HFFc6 (cell line): ENCODE results near the gene TACR1. TPM values are rescaled to one million over a fixed set of nuclear protein-coding genes. Genes with fewer than 3 reads are reported as not detected.

Source experiments
- DNase-seq: peaks from one replicate; pipeline ENCODE4 v3.0.0-alpha.2; 2018
- H3K27ac Mint-ChIP-seq: 2 replicates; pipeline ENCODE4 v1.8.0; 2020; ENCODE audit warnings: mild to moderate bottlenecking, mixed read lengths
- H3K27me3 Mint-ChIP-seq: 2 replicates; pipeline ENCODE4 v1.8.0; 2021; ENCODE audit warnings: mild to moderate bottlenecking, moderate library complexity, mixed read lengths; ENCODE audit not compliant: insufficient read depth
- H3K36me3 Mint-ChIP-seq: 2 replicates; pipeline ENCODE4 v1.8.0; 2021; ENCODE audit warnings: low read depth, mixed read lengths
- H3K4me1 Mint-ChIP-seq: 2 replicates; pipeline ENCODE4 v1.8.0; 2020; ENCODE audit warnings: low read depth, mixed read lengths
- H3K4me3 Mint-ChIP-seq: 2 replicates; pipeline ENCODE4 v1.8.0; 2020; ENCODE audit warnings: mild to moderate bottlenecking, moderate library complexity, mixed read lengths
- H3K9me3 Mint-ChIP-seq: 2 replicates; pipeline ENCODE4 v1.8.0; 2020; ENCODE audit warnings: mild to moderate bottlenecking, mixed read lengths
- CTCF ChIP-seq: fragments of 200-600 bp; sonication (generic); IDR thresholded peaks from 2 replicates; pipeline ENCODE4 v1.5.0; 2021; ENCODE audit warnings: antibody characterized with exemption, mild to moderate bottlenecking
- total RNA-seq, 6 experiments: library from RNA; stranded (reverse); fragmentation: NEBNext Ultra II Directional; extraction: Animal tissue kit (Norgen Biotek cat#: 25700); gene quantifications; 2 replicates in 1 of 6; 3 replicates in 5 of 6; pipeline ENCODE4 v1.2.3, GENCODE V29; 2021

TACR1 gene
- total RNA-seq, 6 experiments from 2014 or later: 0.10 to 0.18 (median 0.17) TPM; not detected in 1

GRCh38 chr2:75071766-75072165 lies 127.6 kb downstream of the TACR1 start:
- Mint-ChIP-seq H3K36me3 (no peaks in the 10 kb centered on the region), H3K4me3 (no peak overlapping the region), H3K27ac (no peak overlapping the region), H3K9me3 (no peaks in the 10 kb centered on the region), H3K4me1 (peaks cover 5% of the 10 kb centered on the region; the same call in 1 of the 2 replicates), H3K27me3 (no peaks in the 10 kb centered on the region)
- DNase-seq: no peak
- no peak for TF ChIP-seq CTCF

- peaks cover 5% of the 10 kb centered on the region; the same call in 1 of the 2 replicates for H3K4me1 Mint-ChIP-seq
- DNase-seq: peak; percentile 59
- H3K36me3 Mint-ChIP-seq: no peaks in the 10 kb centered on the region
- no peak overlapping the region for H3K27ac Mint-ChIP-seq
- no peak overlapping the region for H3K4me3 Mint-ChIP-seq
- no peaks in the 10 kb centered on the region for H3K27me3 Mint-ChIP-seq
- H3K9me3 Mint-ChIP-seq: no peaks in the 10 kb centered on the region
- TF ChIP-seq CTCF: peak; percentile 74
Observed at GRCh38 chr2:75068546-75068945, 130.8 kb downstream of the TACR1 start.

GRCh38 chr2:75067506-75067905 lies 131.8 kb downstream of the TACR1 start:
- no peak for DNase-seq
- no peaks in the 10 kb centered on the region for H3K36me3 Mint-ChIP-seq
- peaks cover 5% of the 10 kb centered on the region; the same call in 1 of the 2 replicates for H3K4me1 Mint-ChIP-seq
- no peaks in the 10 kb centered on the region for H3K27me3 Mint-ChIP-seq
- no peak overlapping the region for H3K27ac Mint-ChIP-seq
- no peaks in the 10 kb centered on the region for H3K9me3 Mint-ChIP-seq
- no peak overlapping the region for H3K4me3 Mint-ChIP-seq
- no peak for TF ChIP-seq CTCF

GRCh38 chr2:75066121-75066902 lies 133.0 kb downstream of the TACR1 start:
- Mint-ChIP-seq H3K4me1 (peaks cover 5% of the 10 kb centered on the region; the same call in 1 of the 2 replicates), H3K9me3 (no peaks in the 10 kb centered on the region), H3K4me3 (no peak overlapping the region), H3K27me3 (no peaks in the 10 kb centered on the region), H3K36me3 (no peaks in the 10 kb centered on the region), H3K27ac (no peak overlapping the region)
- DNase-seq: no peak
- no peak for TF ChIP-seq CTCF

GRCh38 chr2:75065402-75066008 lies 133.8 kb downstream of the TACR1 start:
- peak; percentile 20 for DNase-seq
- no peak for TF ChIP-seq CTCF
- Mint-ChIP-seq H3K4me3 (peak overlapping the region; percentile 30; the same call in 1 of the 2 replicates), H3K4me1 (peaks cover 5% of the 10 kb centered on the region; the same call in 1 of the 2 replicates), H3K27me3 (no peaks in the 10 kb centered on the region; the same call in 1 of the 2 replicates), H3K9me3 (no peaks in the 10 kb centered on the region), H3K27ac (peak overlapping the region; percentile 67), H3K36me3 (no peaks in the 10 kb centered on the region)
